GM21515 (cell line): Measurements from ENCODE around the gene TENM3.
"Not testable (repeated sequence)": the region's sequence is repeated elsewhere in the genome, so short reads cannot be mapped to it uniquely, and the experiment has no call there.

Experiments used
- ATAC-seq: cut with Tn5 transposase; IDR thresholded peaks from one replicate; pipeline ENCODE4 v1.9.1; 2021; ENCODE audit not compliant: unreplicated experiment

Gene TENM3

GRCh38 chr4:182243204-182243603 lies at the start of gene TENM3:
TENM3 (plus strand) TSS chr4:182243402; CDS start chr4:182324021, 80,619 bp downstream.
- not testable (repeated sequence) for ATAC-seq

- ATAC-seq = no peak
Measured at GRCh38 chr4:182194091-182194824, 48.9 kb upstream of the TENM3 start.

GRCh38 chr4:182197611-182198010 lies 45.6 kb upstream of the TENM3 start:
- no peak for ATAC-seq

GRCh38 chr4:182201871-182202270 lies 41.3 kb upstream of the TENM3 start:
- no peak for ATAC-seq

GRCh38 chr4:182202650-182203049 lies 40.6 kb upstream of the TENM3 start:
- no peak for ATAC-seq

- ATAC-seq = no peak
Measured at GRCh38 chr4:182203872-182204411, 39.3 kb upstream of the TENM3 start.

GRCh38 chr4:182205306-182205705 lies 37.9 kb upstream of the TENM3 start:
- no peak for ATAC-seq

- ATAC-seq = no peak
Measured at GRCh38 chr4:182206266-182206665, 36.9 kb upstream of the TENM3 start.

- no peak for ATAC-seq
Measured at GRCh38 chr4:182206916-182207315, 36.3 kb upstream of the TENM3 start.

- ATAC-seq = no peak
Measured at GRCh38 chr4:182207830-182208396, 35.3 kb upstream of the TENM3 start.

GRCh38 chr4:182208526-182209050 lies 34.6 kb upstream of the TENM3 start:
- ATAC-seq = no peak

- no peak for ATAC-seq
Measured at GRCh38 chr4:182212211-182212761, 30.9 kb upstream of the TENM3 start.

GRCh38 chr4:182213004-182213403 lies 30.2 kb upstream of the TENM3 start:
- ATAC-seq = no peak

- no peak for ATAC-seq
Measured at GRCh38 chr4:182215148-182215547, 28.1 kb upstream of the TENM3 start.

GRCh38 chr4:182216005-182216404 lies 27.2 kb upstream of the TENM3 start:
- no peak for ATAC-seq

GRCh38 chr4:182219411-182220056 lies 23.7 kb upstream of the TENM3 start:
- ATAC-seq = no peak

GRCh38 chr4:182221987-182222386 lies 21.2 kb upstream of the TENM3 start:
- ATAC-seq = no peak

GRCh38 chr4:182222766-182223165 lies 20.4 kb upstream of the TENM3 start:
- ATAC-seq = no peak

GRCh38 chr4:182223708-182224107 lies 19.5 kb upstream of the TENM3 start:
- no peak for ATAC-seq

- no peak for ATAC-seq
Measured at GRCh38 chr4:182224192-182224850, 18.9 kb upstream of the TENM3 start.
